H1 (cell line): ENCODE data around the gene PRDM15. TPM values are rescaled to one million over a fixed set of nuclear protein-coding genes. Genes with fewer than 3 reads are reported as not detected.

ENCODE experiments used
- CBX5 ChIP-seq: fragments of 300-800, 300-1000 bp; sonication (generic); IDR thresholded peaks from 2 replicates; pipeline ENCODE4 v1.7.1; 2016; ENCODE audit warnings: antibody characterized with exemption, low read length, low read depth
- CHD1 ChIP-seq: IDR thresholded peaks from 2 replicates; pipeline ENCODE4 v1.6.1; 2012; ENCODE audit warnings: low read depth, low read length, improper control_type of control experiment
- CTBP2 ChIP-seq: IDR thresholded peaks from 2 replicates; pipeline ENCODE4 v1.7.0; 2011; ENCODE audit warnings: borderline replicate concordance, mild to moderate bottlenecking, moderate library complexity, mixed read lengths, low read length; ENCODE audit not compliant: insufficient read depth, insufficient read length
- EP300 ChIP-seq, 2 experiments: IDR thresholded peaks; 1 replicate in 1 of 2; 2 replicates in 1 of 2; pipeline ENCODE4 v1.6.1; 2011 to 2012; ENCODE audit warnings: low read depth in 2 of 2, low read length in 2 of 2, mild to moderate bottlenecking in 2 of 2, borderline replicate concordance in 1 of 2, inconsistent platforms in 1 of 2, moderate library complexity in 1 of 2
- GTF2F1 ChIP-seq: IDR thresholded peaks from 2 replicates; pipeline ENCODE4 v1.6.1; 2012; ENCODE audit warnings: low read depth, low read length, improper control_type of control experiment, borderline replicate concordance
- HDAC2 ChIP-seq, 2 experiments: fragments of 300-600 bp in 1 of 2; sonication (generic) in 1 of 2; IDR thresholded peaks; 2 replicates each; pipeline ENCODE4 v1.6.1; 2011 to 2012; ENCODE audit warnings: low read depth in 2 of 2, low read length in 2 of 2, mild to moderate bottlenecking in 2 of 2, moderate library complexity in 2 of 2, borderline replicate concordance in 1 of 2, inconsistent platforms in 1 of 2
- JUND ChIP-seq: IDR thresholded peaks from 2 replicates; pipeline ENCODE4 v1.6.1; 2011; ENCODE audit warnings: mild to moderate bottlenecking, improper control_type of control experiment, low read length
- MAFK ChIP-seq: IDR thresholded peaks from 2 replicates; pipeline ENCODE4 v1.6.1; 2012; ENCODE audit warnings: low read depth, mild to moderate bottlenecking, improper control_type of control experiment, low read length
- PHF8 ChIP-seq: fragments of 200-600 bp; sonication (generic); conservative IDR thresholded peaks from 2 replicates; pipeline ENCODE4 v1.7.1; 2012; ENCODE audit warnings: low read depth, mild to moderate bottlenecking, inconsistent platforms, low read length, moderate library complexity
- POLR2AphosphoS5 ChIP-seq: IDR thresholded peaks from 2 replicates; pipeline ENCODE4 v1.6.1; 2011; ENCODE audit warnings: low read depth, low read length
- POU5F1 ChIP-seq: IDR thresholded peaks from 2 replicates; pipeline ENCODE4 v1.6.1; 2011; ENCODE audit warnings: low read depth, mild to moderate bottlenecking, low read length, moderate library complexity
- RNF2 ChIP-seq: fragments of 200-900, 300-1000 bp; sonication (generic); IDR thresholded peaks from 2 replicates; pipeline ENCODE4 v1.7.1; 2016; ENCODE audit warnings: borderline replicate concordance, low read depth, mild to moderate bottlenecking, antibody characterized with exemption, low read length; ENCODE audit not compliant: poor library complexity, severe bottlenecking; ENCODE audit errors: missing control alignments
- RXRA ChIP-seq: IDR thresholded peaks from 2 replicates; pipeline ENCODE4 v1.6.1; 2011; ENCODE audit warnings: low read depth, mild to moderate bottlenecking, low read length, moderate library complexity; ENCODE audit not compliant: insufficient read depth
- SIRT6 ChIP-seq: IDR thresholded peaks from one replicate; pipeline ENCODE4 v1.7.1; 2012; ENCODE audit warnings: low read length, inconsistent platforms
- SIX5 ChIP-seq: IDR thresholded peaks from 2 replicates; pipeline ENCODE4 v1.6.1; 2011; ENCODE audit warnings: mild to moderate bottlenecking, low read depth, low read length
- SP1 ChIP-seq: IDR thresholded peaks from 2 replicates; pipeline ENCODE4 v1.6.1; 2011; ENCODE audit warnings: low read depth, low read length
- TAF1 ChIP-seq: IDR thresholded peaks from 2 replicates; pipeline ENCODE4 v1.6.1; 2011; ENCODE audit warnings: mild to moderate bottlenecking, low read depth, low read length
- TAF7 ChIP-seq: optimal IDR thresholded peaks from 2 replicates; pipeline ENCODE3; 2011; ENCODE audit warnings: low read depth, mild to moderate bottlenecking, inconsistent platforms, low read length, moderate library complexity, borderline replicate concordance
- TBP ChIP-seq: IDR thresholded peaks from 2 replicates; pipeline ENCODE4 v1.6.1; 2011; ENCODE audit warnings: low read depth, low read length, improper control_type of control experiment
- TEAD4 ChIP-seq: IDR thresholded peaks from 2 replicates; pipeline ENCODE4 v1.6.1; 2012; ENCODE audit warnings: low read depth, low read length, inconsistent platforms, mixed read lengths
- polyA plus RNA-seq, 7 experiments: library from polyadenylated mRNA; depleted of rRNA in 3 of 7; stranded (reverse) in 5 of 7; unstranded in 2 of 7; fragments of >200 nt in 5 of 7; fragments of 200-250 nt in 2 of 7; gene quantifications; 1 replicate in 5 of 7; 2 replicates in 1 of 7; 4 replicates in 1 of 7; pipeline versions ENCODE4 v1.2.1 to v1.2.3, GENCODE V29; 2011 to 2013; ENCODE audit warnings: missing spikeins in 2 of 7, mixed read lengths in 2 of 7
- total RNA-seq: library from RNA; stranded (reverse); fragmentation: NEBNext Ultra II Directional; extraction: Animal tissue kit (Norgen Biotek cat#: 25700); gene quantifications from 2 replicates; pipeline ENCODE4 v1.2.1, GENCODE V29; 2021
- TF ChIP-seq, protein P1 (sequence below): IDR thresholded peaks from 2 replicates; pipeline ENCODE4 v1.6.1; 2011; ENCODE audit warnings: low read length, improper control_type of control experiment
- TF ChIP-seq, protein P2 (sequence below): IDR thresholded peaks from 2 replicates; pipeline ENCODE4 v1.6.1; 2012; ENCODE audit warnings: inconsistent platforms

PRDM15 gene
- total and polyA plus RNA-seq, 2 of the 8 experiments (the other 6 are each of a cell fraction or from before 2014, with no cell fraction given) = 9.7 to 10.5 TPM

DNA sequence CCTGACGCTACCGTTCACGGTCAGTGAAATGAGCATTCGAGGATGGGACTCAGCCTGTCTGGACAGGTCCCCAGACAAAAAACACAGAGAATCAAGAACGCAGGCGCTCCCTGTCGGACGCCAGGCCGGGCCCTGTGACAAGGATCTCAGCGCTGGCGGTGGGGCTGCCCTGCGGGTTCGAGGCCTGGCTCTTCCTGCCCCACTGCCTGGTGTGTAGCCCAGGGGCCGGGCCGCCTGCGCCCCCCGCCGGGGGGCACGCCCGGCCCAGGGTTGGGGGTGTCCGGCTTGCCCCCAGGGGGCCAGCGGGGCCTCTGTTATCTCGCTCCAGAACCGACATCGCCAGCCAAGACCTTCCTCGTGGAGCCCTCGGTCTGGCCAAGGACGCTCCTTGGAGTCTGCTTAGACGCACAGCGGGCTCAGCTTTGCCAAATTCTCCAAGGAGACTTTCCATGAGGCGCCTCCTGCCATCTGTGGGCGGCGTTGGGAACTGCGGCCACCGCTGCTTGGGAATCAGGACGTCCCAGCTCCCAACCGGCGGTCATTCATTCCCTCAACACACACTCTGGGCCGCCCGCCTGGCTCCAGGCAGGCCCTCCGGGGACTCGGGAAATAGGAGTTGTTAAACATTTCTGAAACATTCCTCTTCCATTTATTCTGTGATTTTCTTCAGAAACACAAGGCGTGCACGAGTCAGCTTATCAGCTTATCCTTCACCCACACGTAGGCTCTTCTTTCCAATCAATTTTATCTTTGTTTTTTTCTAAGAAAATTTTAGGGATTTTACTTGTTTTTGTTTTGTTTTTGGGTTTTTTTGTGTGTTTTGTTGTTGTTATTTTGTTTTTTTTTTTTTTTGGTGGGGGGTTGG lies 101.0 kb downstream of the PRDM15 start (continued):
- TF ChIP-seq PHF8 (no peak), TEAD4 (no peak), JUND (no peak), MAFK (no peak), SIRT6 (no peak), POLR2AphosphoS5 (no peak), POU5F1 (no peak), HDAC2 (IDR thresholded peaks at IDR 0.05; ENCODE audit: borderline replicate concordance in 1 of 2, low read depth in 2 of 2, low read length in 2 of 2) (no peak), CBX5 (no peak), TAF1 (0 out of 2 replicates have a peak, but pooled peaks have one; percentile 34), RNF2 (no peak), SIX5 (no peak), TAF7 (peak; percentile 17), SP1 (no peak), GTF2F1 (no peak), CHD1 (no peak), RXRA (no peak), TBP (no peak; the same call in 1 of the 2 replicates), EP300 (IDR thresholded peaks at IDR 0.05; ENCODE audit: borderline replicate concordance in 1 of 2, low read depth in 2 of 2, low read length in 2 of 2) (no peak), CTBP2 (no peak)
- TF ChIP-seq, protein P1, sequence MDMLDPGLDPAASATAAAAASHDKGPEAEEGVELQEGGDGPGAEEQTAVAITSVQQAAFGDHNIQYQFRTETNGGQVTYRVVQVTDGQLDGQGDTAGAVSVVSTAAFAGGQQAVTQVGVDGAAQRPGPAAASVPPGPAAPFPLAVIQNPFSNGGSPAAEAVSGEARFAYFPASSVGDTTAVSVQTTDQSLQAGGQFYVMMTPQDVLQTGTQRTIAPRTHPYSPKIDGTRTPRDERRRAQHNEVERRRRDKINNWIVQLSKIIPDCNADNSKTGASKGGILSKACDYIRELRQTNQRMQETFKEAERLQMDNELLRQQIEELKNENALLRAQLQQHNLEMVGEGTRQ = no peak
- TF ChIP-seq, protein P2, sequence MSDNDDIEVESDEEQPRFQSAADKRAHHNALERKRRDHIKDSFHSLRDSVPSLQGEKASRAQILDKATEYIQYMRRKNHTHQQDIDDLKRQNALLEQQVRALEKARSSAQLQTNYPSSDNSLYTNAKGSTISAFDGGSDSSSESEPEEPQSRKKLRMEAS = peak; percentile 75
